ENCODE measurements around the gene CKAP4. TPM values are rescaled to one million over a fixed set of nuclear protein-coding genes. Genes with fewer than 3 reads are reported as not detected.

The CKAP4 gene
- total and polyA plus RNA-seq, 12 donors: 12.9 to 63.2 (median 45.5) TPM

- no peak overlapping the region for H3K4me3 ChIP-seq
- no peak for TF ChIP-seq CTCF (IDR thresholded peaks at IDR 0.05)
- DNase-seq (no peak), ATAC-seq (no peak)
- no peak overlapping the region for H3K27ac ChIP-seq
- H3K27me3 ChIP-seq: no peaks in the 10 kb centered on the region
- intact Hi-C loops (cut with DNase I): loop anchor here in 2 of 10 donors (5.0 kb wide), 1 partner anchor 107 kb away; no protein-coding TSS in a partner anchor
- WGBS, 2 donors: 85 to 94% methylated on average over 1 of the region's 1 CpG
- H3K4me1 ChIP-seq: peaks cover 3 to 20% (median 7%) of the 10 kb centered on the region in 9 donors
- peaks cover 0 to 39% (median 15%) of the 10 kb centered on the region in 9 donors for H3K36me3 ChIP-seq
- H3K9me3 ChIP-seq: no peaks in the 10 kb centered on the region
Observed at GRCh38 chr12:106235770-106236169, 12.1 kb downstream of the CKAP4 start.

- intact Hi-C loops (cut with DNase I): loop anchor here in 2 of 10 donors (5.0 kb wide), 2 partner anchors 108 to 113 kb away; no protein-coding TSS in a partner anchor
- Histone ChIP-seq H3K27me3 (no peaks in the 10 kb centered on the region), H3K36me3 (peaks cover 0 to 26% (median 8%) of the 10 kb centered on the region in 9 donors), H3K9me3 (no peaks in the 10 kb centered on the region), H3K4me3 (no peak overlapping the region), H3K27ac (no peak overlapping the region), H3K4me1 (peaks cover 3 to 20% (median 7%) of the 10 kb centered on the region in 9 donors)
- TF ChIP-seq CTCF (IDR thresholded peaks at IDR 0.05): no peak
- ATAC-seq (no peak), DNase-seq (no peak)
- 84 to 92% methylated on average over 3 of the region's 3 CpGs for WGBS, 2 donors
Observed at GRCh38 chr12:106234449-106234848, 13.4 kb downstream of the CKAP4 start.

GRCh38 chr12:106233011-106233410 is 14.8 kb downstream of the CKAP4 start:
- 93 to 94% methylated on average over 20 to 26 of the region's 26 CpGs for WGBS, 2 donors
- Histone ChIP-seq H3K9me3 (no peaks in the 10 kb centered on the region), H3K27me3 (no peaks in the 10 kb centered on the region), H3K4me3 (no peak overlapping the region), H3K4me1 (peaks cover 0 to 6% (median 5%) of the 10 kb centered on the region in 9 donors), H3K27ac (no peak overlapping the region), H3K36me3 (peaks cover 0 to 12% (median 0%) of the 10 kb centered on the region in 9 donors)
- TF ChIP-seq CTCF (IDR thresholded peaks at IDR 0.05): no peak
- DNase-seq: no peak
- peak in 1 of 8 donors; percentile 42 for ATAC-seq
- intact Hi-C loops (cut with DNase I): loop anchor here in 2 of 10 donors (5.0 kb wide), 2 partner anchors 109 to 114 kb away; no protein-coding TSS in a partner anchor

- Histone ChIP-seq H3K27ac (no peak overlapping the region), H3K4me1 (peaks cover 0 to 14% (median 6%) of the 10 kb centered on the region in 9 donors), H3K9me3 (no peaks in the 10 kb centered on the region), H3K27me3 (no peaks in the 10 kb centered on the region), H3K36me3 (no peaks in the 10 kb centered on the region), H3K4me3 (no peak overlapping the region)
- ATAC-seq (no peak), DNase-seq (no peak)
- WGBS, 2 donors: 90 to 95% methylated on average over 12 of the region's 12 CpGs
- no peak for TF ChIP-seq CTCF (IDR thresholded peaks at IDR 0.05)
- intact Hi-C loops (cut with DNase I): loop anchor here in 7 of 10 donors (2.0 to 10.0 kb wide), 7 partner anchors 53 to 128 kb away; partner anchors contain the start of gene POLR3B (in 1 of the 7)
Observed at GRCh38 chr12:106229036-106229591, 18.7 kb downstream of the CKAP4 start.

Data from heart right ventricle (tissue), 16 donors.